K562 (cell line): ENCODE results near the gene NTM. TPM values are rescaled to one million over a fixed set of nuclear protein-coding genes. Genes with fewer than 3 reads are reported as not detected.

Experiments used
- ATAC-seq: fragments of 200-7000 bp; cut with Tn5 transposase; 3 replicates; pipeline ENCODE4 v1.9.1; 2020; ENCODE audit warnings: moderate library complexity
- BruUV-seq: library from RNA; stranded (reverse); fragments of 400-500 nt; replicated peaks from 2 replicates; lab custom pipeline; 2021; lab: Mats Ljungman, UMichigan
- CTCF ChIA-PET: fragments of 300-600 bp; formaldehyde crosslinking; extraction: SDS; loops from one replicate; lab custom pipeline; 2021; ENCODE audit warnings: low intra/inter-chr PET ratio; lab: Yijun Ruan, JAX
- POLR2A ChIA-PET: fragments of 300-600, 350-650 bp; sonication (Branson Sonifier 250); formaldehyde crosslinking; extraction: SDS; loops from one replicate; lab custom pipeline; 2021; ENCODE audit warnings: antibody characterized with exemption, inconsistent platforms; lab: Yijun Ruan, JAX
- DNase-seq, 4 experiments: peaks; one replicate each; pipeline versions ENCODE4 v3.0.0 to v3.0.0-alpha.2; 2011 to 2018; ENCODE audit warnings: low spot score in 3 of 4, mixed read lengths in 3 of 4; ENCODE audit errors: extremely low read depth in 1 of 4
- FAIRE-seq: peaks from 2 replicates; lab custom pipeline; 2011; peaks lifted over from hg19 to GRCh38; lab: Jason Lieb, UNC
- H2AFZ ChIP-seq: 2 replicates; pipeline ENCODE4 v1.6.0; 2011; ENCODE audit warnings: low read depth, low read length, control low read depth, inconsistent platforms
- H3K27ac ChIP-seq: fragments of 200-600 bp; 3 replicates; pipeline ENCODE4 v1.8.0; 2011; ENCODE audit warnings: low read depth, mild to moderate bottlenecking, control low read depth, inconsistent platforms, low read length, moderate library complexity, mixed read lengths; ENCODE audit errors: extremely low read depth
- H3K27me3 ChIP-seq, 2 experiments: fragments of 300-600 bp in 1 of 2; 2 replicates in 1 of 2; 3 replicates in 1 of 2; pipeline versions ENCODE4 v1.6.0 to v1.8.0; 2011; ENCODE audit warnings: inconsistent platforms in 2 of 2, low read length in 2 of 2, mild to moderate bottlenecking in 1 of 2, mixed read lengths in 1 of 2, moderate library complexity in 1 of 2; ENCODE audit not compliant: control insufficient read depth in 2 of 2, insufficient read depth in 2 of 2
- H3K36me3 ChIP-seq: fragments of 300-600 bp; 3 replicates; pipeline ENCODE4 v1.8.0; 2011; ENCODE audit warnings: mild to moderate bottlenecking, low read length, inconsistent platforms; ENCODE audit not compliant: control insufficient read depth, insufficient read depth
- H3K4me1 ChIP-seq, 2 experiments: fragments of 200-600 bp in 1 of 2; replicated peaks in 1 of 2; 2 replicates in 1 of 2; 3 replicates in 1 of 2; pipeline versions ENCODE4 v1.5.1 to v1.8.0; 2011; ENCODE audit warnings: inconsistent platforms in 2 of 2, low read length in 2 of 2, mild to moderate bottlenecking in 1 of 2, mixed read lengths in 1 of 2, moderate library complexity in 1 of 2; ENCODE audit not compliant: control insufficient read depth in 2 of 2, insufficient read depth in 2 of 2
- H3K4me2 ChIP-seq: 2 replicates; pipeline ENCODE4 v1.6.1; 2011; ENCODE audit warnings: low read length, control low read depth, inconsistent platforms, mixed read lengths; ENCODE audit not compliant: insufficient read depth
- H3K4me3 ChIP-seq: fragments of 200-600 bp; sonication (generic), shearing (Covaris generic); 2 replicates; pipeline ENCODE4 v1.5.1; 2016; ENCODE audit warnings: control low read depth, inconsistent platforms
- H3K79me2 ChIP-seq: fragments of 200-600 bp; 3 replicates; pipeline ENCODE4 v1.8.0; 2011; ENCODE audit warnings: low read length, inconsistent platforms; ENCODE audit not compliant: control insufficient read depth, insufficient read depth
- H3K9ac ChIP-seq, 2 experiments: 2 replicates each; pipeline versions ENCODE4 v1.6.0 to v1.6.1; 2011; ENCODE audit warnings: low read depth in 2 of 2, low read length in 2 of 2, control low read depth in 1 of 2, inconsistent platforms in 1 of 2, mild to moderate bottlenecking in 1 of 2, mixed read lengths in 1 of 2; ENCODE audit not compliant: insufficient read depth in 1 of 2
- H3K9me1 ChIP-seq: one replicate; pipeline ENCODE4 v1.6.0; 2011; ENCODE audit warnings: inconsistent platforms, mild to moderate bottlenecking, low read length, moderate library complexity; ENCODE audit not compliant: control insufficient read depth, insufficient read depth
- H3K9me3 ChIP-seq: replicated peaks from 2 replicates; pipeline ENCODE4 v1.5.1; 2011; ENCODE audit warnings: low read depth, low read length, inconsistent platforms; ENCODE audit not compliant: control insufficient read depth, insufficient read depth
- H4K20me1 ChIP-seq: replicated peaks from 2 replicates; pipeline ENCODE4 v1.6.1; 2011; ENCODE audit warnings: low read length, inconsistent platforms, mixed read lengths; ENCODE audit not compliant: control insufficient read depth, insufficient read depth
- CBFA2T3 ChIP-seq: fragments of 450-650 bp; IDR thresholded peaks from 2 replicates; pipeline ENCODE4 v1.6.1; 2017
- CREB3L1 ChIP-seq: fragments of 450-650 bp; IDR thresholded peaks from 2 replicates; pipeline ENCODE4 v1.6.1; 2014; ENCODE audit warnings: low read depth, mild to moderate bottlenecking, moderate library complexity, borderline replicate concordance
- E2F3 ChIP-seq: fragments of 250-450 bp; sonication (Bioruptor Pico); IDR thresholded peaks from 2 replicates; pipeline ENCODE4 v1.4.0; 2020; ENCODE audit warnings: mild to moderate bottlenecking
- HNRNPLL ChIP-seq: fragments of 200-400 bp; formaldehyde crosslinking; IDR thresholded peaks from 2 replicates; pipeline ENCODE4 v1.6.1; 2017; ENCODE audit warnings: low read length, low read depth, mild to moderate bottlenecking; ENCODE audit not compliant: poor library complexity, severe bottlenecking
- HSF4 ChIP-seq: fragments of 250-450 bp; sonication (Bioruptor Pico); IDR thresholded peaks from 2 replicates; pipeline ENCODE4 v2.1.2; 2022; ENCODE audit warnings: mild to moderate bottlenecking, moderate library complexity, borderline replicate concordance
- JUND ChIP-seq, 2 experiments: IDR thresholded peaks; 2 replicates in 1 of 2; 3 replicates in 1 of 2; pipeline ENCODE4 v1.6.1; 2011; ENCODE audit warnings: borderline replicate concordance in 2 of 2, low read depth in 2 of 2, low read length in 2 of 2, improper control_type of control experiment in 1 of 2, missing biosample characterization in 1 of 2, missing genetic modification characterization in 1 of 2, missing genetic modification reagents in 1 of 2
- LARP7 ChIP-seq: fragments of 450-650 bp; IDR thresholded peaks from 2 replicates; pipeline ENCODE4 v1.6.1; 2016
- NCOR1 ChIP-seq: fragments of 450-650 bp; IDR thresholded peaks from 2 replicates; pipeline ENCODE4 v1.6.1; 2016; ENCODE audit warnings: mild to moderate bottlenecking, moderate library complexity
- RBM34 ChIP-seq: fragments of 200-400 bp; formaldehyde crosslinking; IDR thresholded peaks from 2 replicates; pipeline ENCODE4 v1.6.1; 2018; ENCODE audit warnings: low read length, borderline replicate concordance; ENCODE audit not compliant: insufficient read depth
- ZNF175 ChIP-seq: fragments of 200-800 bp; sonication (Bioruptor generic); IDR thresholded peaks from 2 replicates; pipeline ENCODE4 v1.6.1; 2016; ENCODE audit warnings: low read depth, mild to moderate bottlenecking, missing genetic modification characterization, missing compliant biosample characterization
- WGBS: fragments of 100-300 bp; shearing (Covaris generic); methylation state at CpG from one replicate; pipeline ENCODE4 v1.1.6; 2016; ENCODE audit warnings: low coverage, mixed read lengths; ENCODE audit not compliant: insufficient coverage; ENCODE audit errors: missing lambda C conversion rate; 5-methylcytosine and 5-hydroxymethylcytosine counted together
- in situ Hi-C: fragments of 300-500 bp; cut with MboI; formaldehyde crosslinking; loops from 4 replicates; pipeline ENCODE4 v1.15.0; 2018; ENCODE audit warnings: inconsistent platforms, mixed read lengths
- intact Hi-C: fragments of 100-400 bp; cut with micrococcal nuclease; formaldehyde crosslinking; loops from 2 replicates; pipeline ENCODE4 v1.14.2; 2022
- polyA plus RNA-seq, 8 experiments: library from polyadenylated mRNA; depleted of rRNA in 4 of 8; stranded (reverse) in 5 of 8; unstranded in 3 of 8; fragments of >200 nt; fragmentation: Nextera tagmentation in 2 of 8; fragmentation: Illumina TruSeq in 1 of 8; extraction: Ambion mirVana in 2 of 8; extraction: Trizol in 1 of 8; gene quantifications; 2 replicates each; pipeline versions ENCODE4 v1.2.1 to v1.2.3, GENCODE V29; 2011 to 2014; ENCODE audit warnings: inconsistent platforms in 1 of 8, missing spikeins in 1 of 8
- total RNA-seq, 7 experiments: library from RNA; depleted of rRNA in 6 of 7; stranded (reverse); fragments of >200 nt in 6 of 7; fragmentation: Illumina TruSeq in 2 of 7; extraction: Trizol in 2 of 7; gene quantifications; 2 replicates each; pipeline versions ENCODE4 v1.2.1 to v1.2.3, GENCODE V29; 2011 to 2021; ENCODE audit warnings: low replicate concordance in 1 of 7

The NTM gene
- total and polyA plus RNA-seq, 9 of the 15 experiments (the other 6 are each of a cell fraction or from before 2014, with no cell fraction given), result not detected

- Histone ChIP-seq H3K9me1 (no peaks in the 10 kb centered on the region), H3K9me3 (no peaks in the 10 kb centered on the region), H3K4me3 (no peak overlapping the region)
- ATAC-seq, result no peak
- TF ChIP-seq HNRNPLL, result no peak
- no peak for TF ChIP-seq LARP7
- TF ChIP-seq NCOR1, result no peak
- TF ChIP-seq RBM34, result no peak
- TF ChIP-seq ZNF175 (CRISPR knock-in tag), result no peak
- TF ChIP-seq HSF4 (CRISPR knock-in tag), result no peak
- no peak for TF ChIP-seq CBFA2T3
- TF ChIP-seq JUND (IDR thresholded peaks at IDR 0.05; ENCODE audit: borderline replicate concordance, low read depth, low read length), result no peak
- no peak for TF ChIP-seq JUND (tag; IDR thresholded peaks at IDR 0.05; ENCODE audit: borderline replicate concordance, low read depth, low read length)
- TF ChIP-seq E2F3 (CRISPR knock-in tag), result no peak
- no peak for TF ChIP-seq CREB3L1
- TF ChIP-seq, all 486 proteins: peak for 0
- H4K20me1 ChIP-seq, result no peaks in the 10 kb centered on the region
- H3K27me3 ChIP-seq, result no peaks in the 10 kb centered on the region
- H3K4me1 ChIP-seq, result no peaks in the 10 kb centered on the region
- BruUV-seq, result no TSS peak
- POLR2A ChIA-PET, result no interaction called here
- intact Hi-C loops, result no loop called here
- in situ Hi-C loops, result no loop called here
- H2AFZ ChIP-seq, result no peak overlapping the region
- no peaks in the 10 kb centered on the region for H3K79me2 ChIP-seq
- H3K9ac ChIP-seq, result no peak overlapping the region
- DNase-seq (no peak), FAIRE-seq (no peak)
- no peaks in the 10 kb centered on the region for H3K36me3 ChIP-seq
- H3K27ac ChIP-seq, result no peak overlapping the region
- H3K4me2 ChIP-seq, result no peak overlapping the region
- WGBS, result 0% methylated on average over 15 of the region's 15 CpGs
- CTCF ChIA-PET, result no interaction called here
Observed at GRCh38 chr11:131642756-131643531, 272.5 kb downstream of the NTM start.
